LNCAP (cell line): ENCODE results near the gene SPEM2.

Experiments used
- TF ChIP-seq, protein P1 (sequence below): fragments of 450-650 bp; IDR thresholded peaks from 2 replicates; pipeline ENCODE4 v1.5.1; 2017; ENCODE audit warnings: mild to moderate bottlenecking

Gene SPEM2

GRCh38 chr17:7460850-7461660, 35.6 kb downstream of the SPEM2 start:
- TF ChIP-seq, protein P1, sequence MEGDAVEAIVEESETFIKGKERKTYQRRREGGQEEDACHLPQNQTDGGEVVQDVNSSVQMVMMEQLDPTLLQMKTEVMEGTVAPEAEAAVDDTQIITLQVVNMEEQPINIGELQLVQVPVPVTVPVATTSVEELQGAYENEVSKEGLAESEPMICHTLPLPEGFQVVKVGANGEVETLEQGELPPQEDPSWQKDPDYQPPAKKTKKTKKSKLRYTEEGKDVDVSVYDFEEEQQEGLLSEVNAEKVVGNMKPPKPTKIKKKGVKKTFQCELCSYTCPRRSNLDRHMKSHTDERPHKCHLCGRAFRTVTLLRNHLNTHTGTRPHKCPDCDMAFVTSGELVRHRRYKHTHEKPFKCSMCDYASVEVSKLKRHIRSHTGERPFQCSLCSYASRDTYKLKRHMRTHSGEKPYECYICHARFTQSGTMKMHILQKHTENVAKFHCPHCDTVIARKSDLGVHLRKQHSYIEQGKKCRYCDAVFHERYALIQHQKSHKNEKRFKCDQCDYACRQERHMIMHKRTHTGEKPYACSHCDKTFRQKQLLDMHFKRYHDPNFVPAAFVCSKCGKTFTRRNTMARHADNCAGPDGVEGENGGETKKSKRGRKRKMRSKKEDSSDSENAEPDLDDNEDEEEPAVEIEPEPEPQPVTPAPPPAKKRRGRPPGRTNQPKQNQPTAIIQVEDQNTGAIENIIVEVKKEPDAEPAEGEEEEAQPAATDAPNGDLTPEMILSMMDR, result no peak

DNA sequence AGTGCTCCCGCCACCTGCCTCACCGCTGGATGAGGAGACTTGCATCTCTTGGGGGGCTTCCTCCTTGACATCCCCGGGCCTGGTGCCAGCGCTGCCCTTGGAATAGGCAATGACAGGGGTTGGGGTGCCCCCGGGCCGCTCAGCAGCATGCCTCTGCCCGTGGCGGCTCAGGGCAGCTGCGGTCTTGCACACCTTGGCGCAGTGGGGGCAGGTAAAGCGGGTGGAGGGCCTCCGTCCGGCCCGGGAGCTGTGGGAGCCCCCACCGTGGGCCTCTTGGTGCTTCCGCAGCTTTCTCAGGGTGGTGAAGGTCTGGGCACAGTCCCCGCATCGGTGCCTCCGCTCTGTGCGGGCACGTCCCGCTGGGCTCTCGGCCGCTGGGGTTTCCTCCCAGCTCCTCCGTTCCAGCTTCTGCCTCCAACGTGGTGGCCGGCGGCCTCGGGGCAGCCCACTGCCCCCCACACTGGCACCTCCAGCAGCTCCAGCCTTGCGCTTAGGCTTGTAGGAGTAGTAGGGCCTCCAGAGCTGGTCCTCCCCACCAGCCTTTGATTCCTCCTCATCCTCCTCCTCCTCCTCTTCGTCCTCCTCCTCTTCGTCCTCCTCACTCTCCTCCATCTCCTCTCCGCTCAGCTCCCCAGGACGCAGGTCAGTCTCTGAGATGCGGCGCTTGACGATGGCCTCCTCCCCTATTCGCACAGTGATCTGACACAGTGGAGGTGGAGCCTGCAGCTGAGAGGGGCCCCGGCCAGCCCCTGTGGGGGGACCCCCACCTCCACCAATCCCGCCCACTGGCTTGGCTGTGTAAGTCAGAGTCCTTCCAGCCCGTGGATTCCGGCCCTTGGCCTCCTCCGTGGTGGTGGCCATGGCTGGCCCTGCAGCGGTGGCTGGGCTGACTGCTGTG, 37.3 kb downstream of the SPEM2 start:
- TF ChIP-seq, protein P1, result no peak

DNA sequence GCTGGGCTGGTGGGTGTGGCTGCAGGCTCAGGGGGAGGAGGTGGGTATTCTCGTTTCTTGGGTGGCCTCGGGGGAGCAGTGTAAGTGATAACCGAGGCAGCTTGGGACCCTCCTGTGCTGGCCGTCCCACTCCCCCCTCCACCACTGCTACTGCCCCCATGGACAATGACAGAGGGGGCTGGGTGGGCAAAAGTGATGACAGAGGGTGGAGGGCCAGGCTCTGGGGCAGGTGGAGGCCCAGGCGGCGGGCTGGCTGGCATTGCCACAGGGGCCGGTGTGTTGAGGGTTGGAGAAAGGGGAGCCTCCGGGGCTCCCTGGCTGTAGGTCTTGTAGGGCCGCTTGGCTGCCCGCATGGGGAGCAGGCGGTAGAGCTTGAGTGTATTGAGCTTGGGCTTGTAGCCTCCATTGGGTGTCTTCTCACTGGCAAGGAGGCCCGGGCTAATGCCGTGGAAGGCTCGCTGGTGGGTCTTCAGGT, 38.0 kb downstream of the SPEM2 start:
- TF ChIP-seq, protein P1, result no peak

DNA sequence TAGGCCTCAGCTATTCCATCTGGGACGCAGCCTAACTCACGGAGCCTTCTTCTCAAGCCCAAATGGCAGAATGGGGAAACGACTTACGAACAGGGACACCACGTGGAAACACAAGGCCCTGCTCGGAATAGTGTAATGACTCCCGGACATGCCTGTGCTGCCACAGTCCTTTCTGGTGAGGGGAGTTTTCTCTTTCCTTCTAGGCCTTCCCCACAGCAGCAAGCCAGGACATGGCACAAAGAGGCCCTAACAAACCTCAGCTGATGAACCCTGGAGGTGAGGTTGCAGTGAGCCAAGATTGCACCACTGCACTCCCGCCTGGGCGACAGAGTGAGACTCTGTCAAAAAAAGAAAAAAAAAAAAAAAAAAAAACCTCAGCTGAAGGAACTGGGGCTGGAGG, 38.7 kb downstream of the SPEM2 start:
- TF ChIP-seq, protein P1, result no peak

- TF ChIP-seq, protein P1, result no peak
These were observed 40.3 kb downstream of the SPEM2 start for GRCh38 chr17:7465597-7466275.

- TF ChIP-seq, protein P1, result no peak
These were observed 40.9 kb downstream of the SPEM2 start for GRCh38 chr17:7466318-7466638.

DNA sequence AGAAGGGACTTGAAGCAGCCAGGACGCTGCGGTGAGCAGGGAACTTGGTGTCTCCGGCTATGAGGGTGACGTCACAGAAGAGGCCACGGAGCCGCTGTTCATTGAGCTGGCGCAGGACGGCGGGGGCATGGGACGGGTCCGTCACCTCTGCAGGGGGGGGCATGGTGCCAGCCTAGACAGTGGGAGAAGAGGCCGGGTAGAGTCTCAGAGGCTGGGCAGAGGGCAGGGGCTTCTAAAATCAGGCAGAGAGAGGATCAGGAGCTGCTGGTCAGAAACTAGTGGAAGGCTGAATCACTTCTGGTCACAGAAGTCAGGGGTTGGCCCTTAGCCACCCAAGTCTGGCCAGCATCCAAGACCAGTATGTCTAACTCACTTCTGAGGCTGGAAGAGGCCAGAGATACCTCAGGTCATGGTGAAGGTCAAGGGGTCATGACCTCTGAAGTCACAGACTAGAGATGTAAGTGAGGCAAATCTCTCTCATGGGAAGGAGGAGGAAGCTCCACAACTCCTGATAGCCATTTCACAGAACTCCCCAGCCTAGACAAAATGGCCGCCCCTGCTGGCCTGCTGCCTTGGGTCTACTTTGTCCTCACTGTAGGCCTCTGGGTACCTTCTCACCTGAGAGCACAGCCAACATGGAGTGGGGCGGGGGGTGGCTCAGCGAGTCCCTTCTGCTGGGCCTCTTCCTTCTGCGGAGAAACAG, 41.4 kb downstream of the SPEM2 start:
- TF ChIP-seq, protein P1, result no peak
